Activated T-cell treated with anti-CD3 and anti-CD28 coated beads for 4 hours (primary cell): ENCODE results near the gene ITGA1.

Experiments used
- DNase-seq: peaks from one replicate; pipeline ENCODE4 v3.0.0-alpha.2; 2020

The ITGA1 gene

GRCh38 chr5:52977264-52977897 is 189.7 kb downstream of the ITGA1 start:
- DNase-seq = no peak

- no peak for DNase-seq
Observed at GRCh38 chr5:52981507-52981906, 193.8 kb downstream of the ITGA1 start.

- DNase-seq = no peak
Observed at GRCh38 chr5:52983731-52984636, 196.3 kb downstream of the ITGA1 start.

DNA sequence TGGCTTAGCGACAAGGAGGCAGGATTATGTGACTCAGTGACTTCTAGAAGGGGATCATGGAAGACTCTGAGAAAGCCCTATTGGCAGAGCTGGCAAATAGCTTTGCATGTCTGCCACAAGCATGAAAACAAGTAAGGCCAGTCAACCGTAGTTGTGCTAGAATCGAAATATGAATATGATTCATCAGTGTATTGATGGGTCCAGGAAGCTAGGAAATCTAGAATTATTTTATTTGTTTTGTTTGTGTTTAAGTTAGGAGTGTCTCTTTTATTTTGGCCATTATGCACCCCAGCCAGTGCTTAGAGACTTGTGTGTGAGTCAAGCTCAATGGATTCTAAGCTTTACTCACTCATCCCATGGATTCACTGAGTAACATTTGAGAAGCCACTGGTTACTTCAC is 197.6 kb downstream of the ITGA1 start:
- no peak for DNase-seq

GRCh38 chr5:52987711-52988331 is 200.1 kb downstream of the ITGA1 start:
- no peak for DNase-seq

GRCh38 chr5:52988335-52989024 is 200.8 kb downstream of the ITGA1 start:
- DNase-seq = no peak

DNA sequence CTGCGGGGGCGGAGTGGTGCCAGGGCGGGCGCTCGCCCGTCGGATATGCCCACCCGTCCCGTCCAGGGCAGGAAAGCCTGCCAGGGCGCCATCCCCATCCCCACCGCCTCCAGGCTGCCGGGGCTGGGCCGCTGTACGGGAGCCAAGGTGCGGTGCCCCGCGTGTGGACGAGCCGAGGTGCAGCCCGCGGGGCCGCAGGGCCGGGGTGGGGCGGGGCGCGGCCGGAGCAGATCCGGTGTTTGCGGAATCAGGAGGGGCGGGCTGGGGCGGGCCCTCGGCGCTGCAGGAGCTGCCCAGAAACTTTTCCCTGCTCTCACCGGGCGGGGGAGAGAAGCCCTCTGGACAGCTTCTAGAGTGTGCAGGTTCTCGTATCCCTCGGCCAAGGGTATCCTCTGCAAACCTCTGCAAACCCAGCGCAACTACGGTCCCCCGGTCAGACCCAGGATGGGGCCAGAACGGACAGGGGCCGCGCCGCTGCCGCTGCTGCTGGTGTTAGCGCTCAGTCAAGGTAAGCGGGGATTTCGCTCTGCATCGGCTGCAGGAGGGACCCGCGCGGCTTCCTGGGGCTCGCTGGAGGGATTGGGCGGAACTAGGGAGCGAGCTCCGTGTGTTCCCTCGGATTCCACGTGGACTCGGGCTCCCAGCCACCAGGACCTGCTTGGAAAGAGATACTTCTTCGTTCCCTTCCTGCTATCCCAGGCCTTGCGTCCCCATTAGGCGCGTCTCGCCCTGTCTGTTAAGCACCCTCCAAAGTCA is 201.5 kb downstream of the ITGA1 start, which contains the start of gene ITGA2:
Gene ITGA2, plus strand, starts transcription at position 328 of the 756 bp plus-strand sequence. Its CDS starts 117 bp downstream, at position 445.
- DNase-seq = no peak

- no peak for DNase-seq
Observed at GRCh38 chr5:52989781-52990527, 202.2 kb downstream of the ITGA1 start.

GRCh38 chr5:52990528-52990925 is 202.8 kb downstream of the ITGA1 start:
- DNase-seq = no peak

GRCh38 chr5:52993367-52993766 is 205.7 kb downstream of the ITGA1 start:
- DNase-seq = no peak

GRCh38 chr5:52994266-52994665 is 206.6 kb downstream of the ITGA1 start:
- DNase-seq = no peak

DNA sequence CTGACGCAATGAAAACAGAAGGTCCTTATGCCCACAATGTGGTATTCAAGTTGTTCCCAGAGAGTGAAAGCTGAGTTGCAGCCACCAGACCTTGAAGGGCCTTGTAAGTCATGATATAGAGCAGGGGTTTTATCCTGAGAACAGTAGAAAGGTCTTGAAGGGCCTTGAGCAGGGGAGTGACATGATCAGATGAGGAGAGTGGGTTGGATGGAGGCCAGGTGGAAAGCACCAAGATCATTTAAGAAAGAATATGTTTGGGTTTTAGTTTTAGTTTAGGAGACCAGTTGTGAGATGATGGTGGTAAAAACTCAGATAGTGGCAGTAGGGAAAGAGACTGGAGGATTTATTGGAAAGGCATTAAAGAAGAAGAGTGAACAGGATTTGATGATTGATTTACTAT is 207.4 kb downstream of the ITGA1 start:
- DNase-seq = no peak

DNA sequence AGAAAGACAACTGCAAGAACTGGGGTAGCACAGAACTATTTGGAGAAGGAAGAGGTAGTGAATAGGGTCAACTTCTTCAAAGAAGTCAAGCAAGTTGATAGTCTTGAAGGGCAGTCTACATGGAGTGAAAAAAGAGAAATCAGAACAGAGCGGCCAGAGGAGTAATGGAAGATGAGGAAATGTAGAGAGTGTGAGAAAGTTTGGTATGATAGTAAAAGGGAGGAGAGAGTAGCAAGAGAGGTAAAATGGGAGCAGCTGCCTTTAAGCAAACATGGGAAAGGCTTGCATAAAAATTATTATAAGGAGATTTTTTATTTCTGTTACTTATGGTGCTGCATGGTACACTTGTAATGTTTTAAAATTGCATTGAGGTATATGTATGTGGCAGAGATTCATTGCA is 208.2 kb downstream of the ITGA1 start:
- DNase-seq = no peak

DNA sequence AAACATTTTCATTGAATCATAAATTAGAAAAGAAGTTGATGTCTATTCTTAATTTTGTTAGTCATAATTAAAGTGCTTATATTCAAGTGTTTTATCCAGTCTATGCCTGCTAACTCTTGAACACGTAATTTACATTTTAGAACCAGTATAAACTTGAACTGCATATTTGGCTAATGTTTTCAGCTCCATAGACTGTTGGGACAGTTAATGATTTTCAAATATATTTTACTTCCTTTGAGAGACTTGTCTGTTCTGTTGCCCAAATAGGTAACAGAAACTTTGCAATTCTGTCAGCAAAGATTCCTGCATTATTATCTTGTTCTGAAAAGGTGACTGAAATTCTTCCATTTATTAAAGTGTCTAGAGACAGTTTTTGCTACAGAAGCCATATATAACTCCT is 209.3 kb downstream of the ITGA1 start:
- no peak for DNase-seq

DNA sequence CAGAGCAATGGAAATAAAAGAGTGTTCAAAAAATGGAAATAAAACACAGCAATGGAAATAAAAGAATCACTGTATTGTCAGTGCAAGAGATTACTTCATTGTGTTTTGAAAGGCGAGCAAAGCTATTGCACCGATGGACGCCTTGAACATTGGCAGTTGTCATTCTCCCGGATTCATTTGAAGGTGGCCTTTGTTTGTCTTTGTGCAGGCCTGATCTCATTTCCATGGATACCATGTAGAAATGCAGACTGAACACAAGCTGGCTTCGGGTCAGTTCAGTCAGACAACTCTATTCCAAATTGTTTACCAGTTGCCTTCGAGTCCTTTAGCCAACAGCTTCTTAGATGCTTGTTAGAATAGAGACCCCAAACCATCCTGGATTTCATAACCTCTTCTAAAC is 209.7 kb downstream of the ITGA1 start:
- DNase-seq = no peak

DNA sequence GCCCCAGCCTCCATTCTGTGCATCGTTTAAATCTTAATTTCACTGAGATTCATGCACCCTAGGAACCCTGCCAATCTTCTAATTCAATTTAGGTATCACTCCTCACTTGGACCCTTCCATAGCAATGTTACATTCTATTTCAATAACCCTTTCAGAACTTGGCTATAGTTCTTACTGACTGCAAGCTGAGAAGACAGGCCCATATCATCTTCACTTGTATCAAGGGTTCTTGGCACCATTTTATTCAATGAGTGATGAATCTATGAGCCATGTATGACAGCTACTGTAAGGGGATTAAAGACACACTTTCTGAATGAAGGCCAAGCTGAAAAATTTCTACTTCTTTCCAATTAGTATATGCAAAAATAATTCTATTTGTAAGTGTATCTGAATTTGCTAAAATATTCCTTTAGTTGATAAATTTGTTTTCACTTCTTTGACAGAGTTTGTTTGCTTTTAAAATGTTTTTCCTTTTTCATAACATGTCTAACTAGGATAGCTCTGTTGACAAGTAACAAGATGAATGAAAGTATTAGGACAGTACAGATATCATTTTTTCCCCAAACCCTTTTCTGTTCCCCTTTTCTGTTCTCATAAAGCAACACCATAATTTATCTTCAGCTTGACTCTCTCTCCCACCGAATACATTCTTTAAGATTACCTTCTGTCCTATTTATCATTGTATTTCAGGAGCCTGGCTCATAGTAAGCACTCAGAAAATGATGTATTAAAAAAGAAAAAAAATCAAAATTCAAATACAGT is 211.0 kb downstream of the ITGA1 start:
- DNase-seq = no peak

- no peak for DNase-seq
Observed at GRCh38 chr5:52999344-52999949, 211.7 kb downstream of the ITGA1 start.

DNA sequence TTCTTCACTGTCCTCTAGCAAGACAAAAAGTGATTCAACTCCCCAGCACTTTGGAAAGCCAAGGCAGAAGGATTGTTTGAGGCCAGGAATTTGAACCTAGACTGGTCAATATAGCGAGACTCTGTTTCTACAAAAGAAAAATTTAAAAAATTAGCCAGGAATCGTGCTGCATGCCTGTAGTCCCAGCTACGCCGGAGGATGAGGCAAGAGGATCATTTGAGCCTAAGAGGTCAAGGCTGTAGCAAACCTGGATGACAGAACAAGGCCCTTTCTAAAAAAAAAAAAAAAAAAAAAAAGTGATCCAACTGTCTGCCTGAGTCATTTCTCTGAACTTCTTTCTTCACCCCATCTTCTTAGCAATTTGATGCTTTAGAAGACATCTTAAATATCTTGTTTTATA is 213.8 kb downstream of the ITGA1 start:
- DNase-seq = no peak

DNA sequence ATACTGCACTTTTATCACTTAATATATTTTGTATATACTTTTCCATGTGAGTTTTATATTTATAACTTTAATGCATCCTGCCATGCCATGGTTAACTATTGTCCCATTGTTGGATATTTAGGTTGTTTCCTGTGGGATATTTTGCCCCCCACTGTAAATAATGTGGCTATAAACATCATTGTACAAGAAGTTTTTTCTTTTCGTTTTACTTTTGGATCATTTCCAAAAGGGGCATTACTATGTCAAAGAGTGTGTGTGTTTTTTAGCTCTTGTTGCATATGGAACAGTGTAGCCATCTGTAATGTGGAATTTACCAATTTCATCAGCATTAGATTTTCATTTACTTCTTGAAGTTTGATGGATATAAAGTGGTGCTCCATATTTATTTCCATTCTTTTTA is 214.8 kb downstream of the ITGA1 start:
- no peak for DNase-seq

DNA sequence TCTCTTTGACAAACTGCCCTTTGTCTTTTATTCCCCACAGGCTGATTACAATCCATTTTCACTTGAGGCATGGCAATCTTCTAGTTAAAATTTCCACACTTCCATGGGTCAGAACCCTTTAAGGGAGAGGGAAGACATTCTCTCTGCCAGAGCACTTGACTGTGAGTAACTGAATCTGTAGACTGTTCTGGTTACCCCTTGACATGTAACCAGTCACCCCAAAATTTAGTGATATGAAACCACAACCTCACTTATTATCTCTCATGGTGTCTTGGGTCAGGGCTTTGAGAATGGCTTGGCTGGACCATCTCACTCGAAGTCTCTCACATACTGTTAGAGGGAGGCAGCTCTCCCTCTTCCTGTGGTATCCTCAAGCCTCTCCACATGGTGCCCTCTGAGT is 215.4 kb downstream of the ITGA1 start:
- DNase-seq = no peak
